GM21360 (cell line): ENCODE data around the gene DLL1.

ENCODE experiments used
- ATAC-seq: cut with Tn5 transposase; IDR thresholded peaks from one replicate; pipeline ENCODE4 v1.9.1; 2021; ENCODE audit warnings: mild to moderate bottlenecking, moderate library complexity; ENCODE audit not compliant: unreplicated experiment

The DLL1 gene

DNA sequence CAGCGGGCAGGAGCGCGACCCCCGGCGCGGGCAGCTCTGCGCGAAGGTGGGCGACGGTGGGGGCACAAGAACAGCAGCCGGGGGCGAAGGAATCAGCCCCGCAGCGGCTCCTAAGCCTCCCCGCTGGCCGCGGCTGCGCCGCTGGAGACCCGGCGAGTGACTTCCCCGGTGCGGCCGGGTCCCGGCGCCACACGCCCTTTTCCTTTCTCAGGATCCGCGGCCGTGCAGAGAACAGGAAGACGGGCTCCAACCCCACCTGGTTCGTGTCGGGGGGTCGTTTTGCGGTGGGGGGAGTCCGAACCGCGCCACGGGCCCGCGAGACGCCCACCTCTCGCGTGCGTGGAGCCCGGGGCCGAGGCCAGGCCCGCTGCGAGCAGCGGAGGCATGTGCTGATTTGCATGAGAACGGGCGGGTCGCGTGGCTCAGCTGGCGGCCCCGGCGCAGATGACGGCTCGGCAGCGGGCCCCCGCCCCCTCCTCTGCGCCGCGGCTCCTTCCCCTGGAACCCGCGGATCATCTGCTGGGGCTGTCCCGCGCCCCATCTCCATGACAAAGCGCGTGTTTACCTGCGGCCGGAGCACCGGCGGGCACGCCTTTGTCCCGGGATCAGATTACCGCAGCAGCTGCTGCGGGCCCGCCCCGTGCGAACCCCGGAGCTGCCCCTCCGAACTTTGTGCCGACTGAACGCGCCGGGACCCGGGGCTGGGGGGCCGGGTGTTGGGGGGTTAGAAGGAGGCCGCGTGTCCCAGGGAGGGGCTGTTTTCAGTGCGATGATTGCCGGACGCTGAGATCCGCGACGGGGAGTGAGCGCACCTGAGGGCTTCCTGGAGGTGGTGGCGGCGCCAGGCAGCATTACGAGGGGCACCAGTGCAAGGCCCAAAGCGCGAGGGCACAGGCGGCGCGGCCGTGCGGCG, 4.9 kb upstream of the DLL1 start:
- ATAC-seq, result peak; percentile 49

DNA sequence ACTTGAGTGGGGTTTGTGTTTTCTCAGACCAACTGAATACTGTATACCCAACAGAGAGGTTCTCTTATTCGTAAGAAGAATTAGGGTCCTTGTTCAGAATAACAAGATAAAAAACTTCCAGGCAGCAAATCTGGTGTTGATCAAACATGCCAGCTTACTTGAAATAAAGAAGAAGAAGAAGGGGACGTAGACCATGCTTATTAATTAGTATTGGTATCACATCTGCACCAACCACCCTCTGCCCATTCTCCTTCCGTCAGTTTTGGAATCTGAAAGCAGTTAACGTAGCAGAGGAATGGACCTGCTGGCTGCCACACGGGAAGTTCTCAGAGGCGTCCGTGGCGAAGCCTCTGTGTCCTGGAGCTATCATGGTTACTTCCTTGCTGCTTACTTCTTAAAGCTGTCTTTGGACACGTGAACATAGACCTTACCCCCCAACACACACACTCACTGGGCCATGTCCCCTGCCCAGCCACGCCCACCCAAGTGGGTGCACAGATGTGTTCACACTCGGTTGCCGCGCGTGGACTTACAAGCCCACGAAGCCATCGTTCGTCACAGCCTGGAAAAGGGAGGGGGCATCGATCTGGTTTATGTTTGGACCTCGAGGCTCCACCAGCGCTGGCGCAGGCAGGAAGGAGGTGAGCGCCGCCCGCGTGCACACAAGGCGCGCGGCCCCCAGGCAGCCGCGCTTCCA, 4.1 kb upstream of the DLL1 start:
- ATAC-seq, result peak; percentile 3

DNA sequence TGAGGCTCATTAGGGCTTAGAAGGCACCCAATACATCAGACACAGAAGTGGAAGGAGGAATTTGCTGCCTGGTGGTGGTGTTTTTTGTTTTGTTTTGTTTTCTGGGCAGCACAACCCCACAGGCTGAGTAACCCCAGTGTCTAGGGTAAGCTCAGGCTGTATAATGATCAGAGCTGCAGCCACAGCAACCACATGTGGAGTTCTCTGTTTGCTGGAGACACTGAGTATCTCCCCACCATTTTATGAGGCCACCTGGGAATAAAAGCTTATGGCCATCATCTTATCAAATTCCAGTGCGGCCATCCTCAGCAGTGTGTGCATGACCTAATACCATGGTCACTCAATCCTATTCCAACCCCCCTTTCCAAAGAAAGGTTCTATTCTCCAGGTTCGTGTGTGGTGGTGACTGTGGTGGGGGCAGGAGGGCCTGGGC, 3.4 kb upstream of the DLL1 start:
- no peak for ATAC-seq

DNA sequence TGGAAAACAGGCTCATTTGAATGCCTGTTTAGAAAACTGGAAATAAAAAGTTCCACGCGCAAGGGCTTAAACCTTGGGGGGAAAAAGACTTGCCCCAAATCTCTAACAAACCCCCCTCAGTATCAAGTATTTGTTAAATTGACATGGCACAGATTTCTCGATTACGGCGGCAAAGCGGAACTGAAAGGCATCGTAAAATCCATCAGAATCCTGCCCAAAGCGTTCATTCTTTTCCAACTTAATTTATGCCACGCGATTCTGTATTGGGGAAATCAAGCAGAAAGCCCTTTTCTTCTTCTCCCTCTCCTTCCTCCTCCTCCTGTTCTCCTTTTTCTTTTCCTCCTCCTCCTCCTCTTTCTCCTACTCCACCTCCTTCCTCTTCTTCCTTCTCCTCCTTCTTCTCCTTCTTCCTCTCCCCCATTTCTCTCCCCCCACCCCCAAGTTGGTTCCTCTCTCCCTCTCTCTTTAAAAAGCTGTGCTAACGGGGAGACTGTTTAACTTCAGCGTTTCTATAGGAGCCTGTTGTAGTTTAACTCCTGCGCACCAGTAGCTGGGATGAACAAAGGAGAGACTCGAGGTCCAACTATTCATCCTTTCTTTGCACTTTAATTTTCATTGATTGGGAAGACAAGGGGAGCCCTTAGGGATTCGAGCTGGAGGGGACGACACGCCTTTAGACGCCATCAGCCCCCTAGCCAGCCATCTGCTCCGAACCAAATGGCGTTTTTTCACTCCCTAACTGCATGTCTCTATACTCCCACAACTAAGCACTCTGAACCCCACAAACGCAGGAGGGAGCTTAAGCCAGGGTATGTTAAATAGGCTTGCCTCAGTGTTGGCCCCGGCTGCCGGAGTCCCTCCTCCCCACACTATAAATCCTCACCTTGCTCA, 2.7 kb upstream of the DLL1 start:
- no peak for ATAC-seq

DNA sequence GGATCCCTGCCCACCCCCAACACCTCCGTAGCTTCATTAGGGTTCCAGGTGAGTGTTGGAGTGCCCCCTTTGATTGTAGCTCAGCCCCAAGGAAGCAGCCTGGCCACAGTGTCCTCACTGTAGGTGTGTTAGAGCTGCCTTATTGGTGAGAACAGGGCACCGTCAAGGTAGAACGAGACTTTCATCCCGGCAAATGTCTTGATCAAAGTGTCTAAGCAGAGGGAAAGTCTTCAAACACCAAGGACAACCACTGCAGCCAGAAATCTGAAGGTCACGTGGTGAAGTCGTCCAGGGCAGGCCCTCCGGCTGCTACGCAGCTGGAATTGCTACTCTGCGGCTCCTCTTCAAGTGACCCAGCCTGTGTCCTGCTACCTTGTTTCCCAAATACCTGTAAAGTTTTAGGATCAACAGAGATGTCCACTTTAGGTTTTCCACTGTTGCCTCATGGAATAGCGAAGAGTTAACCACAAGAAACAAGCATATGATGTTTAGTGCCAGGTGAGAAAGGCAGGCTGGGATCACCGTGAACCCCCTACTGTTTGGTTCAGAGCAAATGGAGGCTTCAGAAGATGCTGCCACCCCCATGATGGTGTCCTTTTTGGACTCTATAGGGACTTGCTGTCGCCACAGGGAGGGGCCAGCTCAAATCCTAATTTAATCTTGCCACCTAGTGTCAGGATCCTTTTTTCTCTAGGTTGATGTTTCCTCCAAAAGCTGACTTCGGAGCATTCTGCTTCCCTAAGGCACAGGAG, 1.7 kb upstream of the DLL1 start:
- ATAC-seq, result no peak

DNA sequence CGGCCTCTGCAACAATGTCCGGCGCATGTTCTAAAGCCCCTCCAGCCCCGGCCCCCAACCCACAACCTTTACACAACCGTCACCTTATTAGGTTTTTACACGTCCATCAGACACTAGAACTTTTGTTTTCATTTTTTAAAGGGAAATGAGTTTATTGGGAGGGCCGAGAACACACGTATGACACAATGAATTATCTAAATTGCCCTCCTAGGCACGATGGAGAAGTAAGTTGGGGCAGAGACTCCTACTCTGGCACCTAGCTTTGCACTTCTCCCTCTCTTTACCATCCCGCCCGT, 1.2 kb upstream of the DLL1 start:
- no peak for ATAC-seq

DNA sequence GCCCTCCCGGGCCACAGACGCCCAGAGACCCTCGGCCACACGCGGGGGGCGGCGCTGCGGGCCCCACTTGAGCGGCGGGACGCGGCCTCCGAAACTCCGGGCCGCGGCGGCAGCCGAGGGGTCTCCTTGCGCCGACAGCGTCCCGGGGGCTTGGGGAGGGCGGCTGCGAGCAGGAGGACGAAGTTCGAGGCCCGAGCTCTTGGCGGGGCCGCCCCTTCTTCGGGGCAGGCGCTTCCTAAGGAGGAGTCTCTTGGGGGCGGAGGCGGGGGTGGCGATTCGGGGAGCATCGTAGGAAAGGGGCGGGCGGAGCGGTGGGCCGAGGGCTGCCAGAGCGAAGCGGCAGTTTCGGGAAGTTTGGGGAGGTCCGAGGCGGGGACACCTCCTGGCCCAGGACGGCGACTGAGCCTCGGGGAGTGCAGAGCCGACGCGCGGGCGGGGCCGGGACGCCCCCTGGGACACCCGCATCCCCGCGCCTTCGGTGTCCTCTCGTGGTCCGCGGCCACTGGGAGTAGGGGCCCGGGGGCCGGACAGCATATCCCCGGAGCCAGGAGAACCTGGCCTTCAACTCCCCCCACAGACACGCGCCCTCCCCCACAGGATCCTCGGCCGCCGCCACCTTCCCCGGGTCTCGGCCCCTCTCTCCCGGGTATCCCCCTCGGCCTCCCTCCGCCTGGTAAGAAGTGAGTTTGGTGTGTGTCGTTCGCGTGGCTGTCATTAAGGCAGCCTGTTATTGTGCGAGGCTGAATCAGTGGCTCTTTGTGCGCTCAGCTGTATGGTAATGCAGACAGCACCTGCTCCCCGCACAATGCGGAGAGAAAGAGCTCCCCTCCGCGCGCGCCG, 613 bp upstream of the DLL1 start:
- no peak for ATAC-seq

DNA sequence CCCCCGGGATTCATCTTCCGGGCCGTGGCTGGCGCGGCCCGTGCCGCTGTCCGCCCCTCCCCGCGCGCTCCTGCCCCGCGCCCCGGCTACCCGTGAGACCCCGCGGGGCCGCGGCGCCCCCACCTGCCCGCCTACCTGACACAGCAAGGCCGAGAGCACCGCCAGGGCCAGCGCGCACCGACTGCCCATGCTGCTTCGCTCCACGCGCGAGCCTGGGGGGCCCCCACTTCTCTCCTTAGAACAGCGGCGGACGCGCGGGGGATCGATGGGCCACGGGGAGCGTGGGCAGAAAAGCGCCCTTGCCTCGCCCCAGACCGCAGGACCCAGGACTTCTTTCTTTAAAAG, 955 bp downstream of the DLL1 start:
- ATAC-seq, result no peak

DNA sequence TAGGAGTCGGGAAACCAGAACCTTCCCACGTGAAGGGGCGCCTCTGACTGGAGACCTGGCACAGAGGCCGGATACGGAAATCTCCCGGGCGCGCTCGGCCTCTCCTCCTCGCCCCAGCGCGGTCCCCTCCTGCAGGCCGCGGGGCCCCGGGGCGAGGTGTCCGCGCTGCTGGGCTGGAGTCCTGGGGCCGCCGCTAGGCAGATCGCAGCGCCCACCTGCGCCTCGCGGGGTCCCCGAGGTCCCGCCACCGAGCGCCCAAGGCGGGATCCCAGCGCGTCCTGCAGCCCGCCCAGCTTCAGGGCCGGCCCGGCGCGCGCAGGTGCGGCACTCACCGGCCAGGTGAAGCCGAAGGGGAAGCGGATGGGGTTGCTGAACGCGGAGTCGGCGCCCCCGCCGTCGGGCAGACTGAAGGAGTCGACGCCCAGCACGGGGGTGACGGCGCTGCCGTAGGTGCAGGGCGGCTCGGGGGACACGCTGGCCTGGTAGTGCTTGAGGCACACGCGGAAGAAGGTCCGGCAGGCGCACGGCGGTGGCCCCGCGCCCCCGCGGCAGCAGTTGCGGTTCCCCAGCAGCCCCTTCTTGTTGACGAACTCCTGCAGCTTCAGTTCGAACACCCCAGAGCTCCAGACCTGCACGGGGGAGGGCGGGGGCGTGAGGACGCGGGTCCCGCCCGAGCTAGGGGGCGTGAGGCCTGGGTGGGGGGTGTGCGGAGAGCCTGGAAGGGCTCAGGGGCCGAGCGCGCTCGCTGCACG, 1.5 kb downstream of the DLL1 start:
- no peak for ATAC-seq

DNA sequence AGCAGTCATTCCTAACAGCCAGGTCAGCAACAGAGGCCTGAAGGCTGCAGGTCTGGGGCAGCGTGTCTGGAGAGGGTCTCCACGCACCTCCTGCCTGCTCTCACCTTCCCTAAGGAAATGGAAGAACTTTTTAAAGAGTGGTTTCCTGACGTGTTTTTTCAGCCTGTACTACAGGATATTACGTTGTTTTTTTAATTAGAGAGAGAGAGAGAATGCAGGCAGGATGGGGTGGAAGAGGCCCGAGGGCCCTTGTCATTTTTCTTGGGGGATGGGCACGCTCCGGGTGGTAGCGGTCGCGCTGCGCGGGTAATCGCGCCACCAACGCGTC, 2.1 kb downstream of the DLL1 start:
- ATAC-seq, result no peak

DNA sequence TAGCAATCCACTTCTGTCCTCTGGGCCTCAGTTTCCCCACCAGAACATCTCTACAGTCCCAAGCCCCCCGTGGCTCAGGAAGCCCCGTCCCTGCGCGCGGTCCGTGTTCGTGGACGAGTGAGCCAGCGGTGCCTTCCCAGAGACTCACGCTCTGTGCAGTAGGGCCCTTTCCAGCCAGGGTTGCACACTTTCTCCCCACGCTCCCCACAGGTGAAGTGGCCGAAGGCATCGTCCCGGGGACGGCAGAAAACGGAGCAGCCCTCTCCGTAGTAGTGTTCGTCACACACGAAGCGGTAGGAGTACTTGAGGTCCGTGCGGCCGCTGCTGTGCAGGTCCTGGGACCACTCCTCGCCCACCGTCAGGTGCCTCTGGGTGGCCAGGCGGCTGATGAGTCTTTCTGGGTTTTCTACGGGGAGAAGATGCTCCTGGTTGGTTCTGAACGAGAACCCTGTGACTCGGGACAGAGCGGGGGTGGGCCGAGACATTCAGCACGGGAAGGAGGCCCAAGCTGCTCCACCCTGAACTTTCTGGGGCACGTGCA, 2.7 kb downstream of the DLL1 start:
- no peak for ATAC-seq

DNA sequence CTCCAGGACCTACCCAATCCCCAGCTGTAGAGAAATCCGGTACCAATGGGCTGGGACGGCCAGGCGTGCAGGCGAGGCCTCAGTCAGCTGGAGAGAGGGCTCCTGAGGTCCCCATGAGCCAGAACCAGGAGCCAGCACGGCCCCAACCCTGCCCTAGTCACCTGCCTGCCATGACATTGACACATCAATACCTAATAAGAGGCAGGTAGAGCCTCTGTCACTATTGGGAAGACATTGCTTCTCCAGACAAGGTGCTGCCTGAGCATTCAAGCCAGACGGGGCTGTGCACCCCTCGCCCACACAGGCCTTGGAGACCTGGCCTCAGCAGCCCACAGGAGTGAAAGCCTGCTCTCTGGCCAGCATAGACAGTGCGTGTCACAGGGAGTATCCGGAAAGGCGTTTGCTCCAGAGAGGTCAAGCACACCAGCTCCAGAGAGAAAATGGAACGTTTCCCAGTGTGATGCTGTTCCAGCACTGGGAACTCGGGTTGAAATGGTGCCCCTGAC, 3.5 kb downstream of the DLL1 start:
- no peak for ATAC-seq

DNA sequence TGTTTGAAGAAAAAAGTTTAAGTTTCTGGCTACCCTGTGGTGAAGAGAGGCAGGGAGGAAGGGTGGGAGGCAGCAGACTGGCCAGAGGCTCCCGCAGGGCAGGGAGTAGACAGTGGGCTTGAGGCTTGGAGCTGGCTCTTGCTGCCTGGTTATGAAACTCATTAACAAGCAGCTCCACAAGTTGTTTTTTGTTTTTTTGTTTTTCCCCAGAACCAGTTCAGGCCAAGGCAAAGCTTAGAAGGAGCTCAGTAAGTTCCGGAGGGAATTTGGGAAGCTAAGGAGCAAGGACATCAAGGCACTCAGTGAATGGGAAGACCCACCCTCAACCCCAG, 4.0 kb downstream of the DLL1 start:
- no peak for ATAC-seq

DNA sequence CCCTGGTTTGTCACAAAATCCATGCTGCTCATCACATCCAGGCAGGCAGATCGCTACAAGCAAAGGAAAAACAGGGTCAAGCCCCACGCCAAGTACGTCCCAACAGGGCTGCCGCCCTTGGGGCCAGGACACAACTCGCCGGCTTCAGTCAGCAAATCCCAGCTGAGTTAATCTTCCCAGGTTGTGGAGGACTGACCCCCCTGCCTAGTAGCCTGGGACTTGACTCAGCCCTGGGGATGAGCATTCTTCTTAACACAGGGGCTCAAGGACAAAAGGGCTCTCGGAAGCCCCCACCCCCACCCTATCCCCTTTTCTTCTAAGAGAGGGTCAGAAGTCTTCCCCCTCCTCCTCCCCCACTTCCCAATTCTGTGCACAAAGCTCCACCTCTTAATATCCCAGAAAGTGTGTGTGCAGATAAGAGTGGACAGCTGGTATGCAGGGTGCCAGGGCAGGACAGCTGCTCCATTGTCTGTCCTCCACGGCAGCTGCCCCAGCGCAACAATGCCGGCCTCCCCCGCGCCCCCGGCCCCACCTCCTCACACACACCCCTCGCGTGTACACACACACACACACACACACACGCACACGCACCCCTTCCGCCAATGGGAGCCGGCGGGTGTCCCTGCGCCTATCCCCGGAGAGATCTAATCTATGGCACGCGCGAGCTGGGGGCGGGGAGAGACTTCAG, 4.5 kb downstream of the DLL1 start:
- no peak for ATAC-seq

DNA sequence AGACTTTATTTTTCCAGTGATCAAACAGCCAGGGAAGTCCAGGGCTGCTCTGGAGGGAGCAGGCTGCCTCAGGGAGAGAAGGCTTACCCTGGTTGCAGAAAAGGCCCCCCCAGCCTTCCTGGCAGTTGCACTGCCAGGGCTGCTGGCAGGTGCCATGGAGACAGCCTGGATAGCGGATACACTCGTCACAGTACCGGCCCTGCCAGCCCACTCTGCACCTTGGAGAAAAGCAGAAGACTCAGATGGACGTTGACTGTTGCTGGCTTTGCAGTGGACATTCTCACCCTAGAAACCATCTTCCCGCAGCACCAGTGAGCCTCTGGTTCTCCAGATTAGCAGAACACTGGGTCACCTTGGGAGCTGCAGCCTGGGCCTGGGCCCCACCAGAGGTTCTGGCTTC, 5.4 kb downstream of the DLL1 start:
- no peak for ATAC-seq

DNA sequence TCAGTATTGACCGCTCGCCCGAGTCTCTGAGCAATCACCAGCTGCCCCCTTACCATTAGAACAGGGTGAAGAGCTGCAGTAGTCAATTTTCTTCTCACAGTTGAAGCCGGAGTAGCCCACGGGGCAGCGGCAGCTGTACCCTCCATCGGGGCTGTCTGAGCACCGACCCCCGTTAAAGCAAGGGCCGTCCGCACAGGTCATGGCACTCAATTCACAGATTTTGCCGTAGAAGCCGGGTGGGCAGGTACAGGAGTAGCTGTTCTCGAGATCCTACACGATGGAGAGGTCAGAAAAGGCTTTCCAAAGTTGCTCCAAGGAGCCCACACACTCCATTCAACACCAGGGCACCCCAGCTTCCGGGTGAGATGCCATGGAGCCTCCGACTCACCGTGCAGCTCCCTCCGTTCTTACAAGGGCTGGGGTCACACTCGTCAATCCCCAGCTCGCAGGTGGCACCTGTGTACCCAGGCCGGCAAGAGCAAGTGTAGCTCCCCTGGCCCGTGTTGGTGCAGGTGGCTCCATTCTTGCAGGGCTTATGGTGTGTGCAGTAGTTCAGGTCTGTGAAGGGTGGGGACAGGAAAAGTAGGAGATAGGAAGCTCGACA, 5.9 kb downstream of the DLL1 start:
- no peak for ATAC-seq

DNA sequence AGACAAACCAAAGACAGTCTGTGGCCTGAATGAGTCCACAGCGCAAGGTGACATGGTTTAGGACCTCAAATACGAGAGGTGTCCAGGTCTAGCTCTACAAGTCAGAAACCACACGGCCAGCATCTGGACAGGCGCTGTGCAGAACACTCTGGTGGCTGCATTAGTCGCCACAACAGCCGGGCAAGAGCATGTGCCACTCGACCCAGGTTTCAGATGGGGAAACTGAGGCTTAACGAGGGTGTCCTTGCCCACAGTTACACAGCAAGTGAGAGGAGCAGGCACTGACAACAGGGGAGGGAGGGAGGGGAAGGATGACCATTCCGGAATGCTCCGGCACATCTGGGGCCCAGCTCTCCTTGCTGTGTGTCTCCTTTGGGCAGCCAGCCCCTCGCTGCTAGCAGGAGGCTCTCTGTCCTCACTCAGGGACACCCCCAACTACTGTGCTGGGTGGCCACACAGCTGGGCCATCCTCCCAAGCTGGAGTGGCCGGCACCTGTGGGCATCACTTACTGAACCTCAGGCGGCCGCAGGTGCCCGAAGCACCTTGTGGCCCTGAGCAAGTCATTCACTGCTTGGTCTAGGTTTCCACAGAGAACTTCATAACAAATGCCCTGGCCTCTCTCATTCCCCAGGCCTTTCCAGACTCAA, 6.6 kb downstream of the DLL1 start:
- no peak for ATAC-seq
